GM19467 (cell line): ENCODE data around the gene OR51B4.
"Not testable (repeated sequence)": the region's sequence is repeated elsewhere in the genome, so short reads cannot be mapped to it uniquely, and the experiment has no call there.

Experiments
- ATAC-seq: cut with Tn5 transposase; IDR thresholded peaks from one replicate; pipeline ENCODE4 v1.9.1; 2021; ENCODE audit warnings: mild to moderate bottlenecking, moderate library complexity; ENCODE audit not compliant: unreplicated experiment

OR51B4 gene

DNA sequence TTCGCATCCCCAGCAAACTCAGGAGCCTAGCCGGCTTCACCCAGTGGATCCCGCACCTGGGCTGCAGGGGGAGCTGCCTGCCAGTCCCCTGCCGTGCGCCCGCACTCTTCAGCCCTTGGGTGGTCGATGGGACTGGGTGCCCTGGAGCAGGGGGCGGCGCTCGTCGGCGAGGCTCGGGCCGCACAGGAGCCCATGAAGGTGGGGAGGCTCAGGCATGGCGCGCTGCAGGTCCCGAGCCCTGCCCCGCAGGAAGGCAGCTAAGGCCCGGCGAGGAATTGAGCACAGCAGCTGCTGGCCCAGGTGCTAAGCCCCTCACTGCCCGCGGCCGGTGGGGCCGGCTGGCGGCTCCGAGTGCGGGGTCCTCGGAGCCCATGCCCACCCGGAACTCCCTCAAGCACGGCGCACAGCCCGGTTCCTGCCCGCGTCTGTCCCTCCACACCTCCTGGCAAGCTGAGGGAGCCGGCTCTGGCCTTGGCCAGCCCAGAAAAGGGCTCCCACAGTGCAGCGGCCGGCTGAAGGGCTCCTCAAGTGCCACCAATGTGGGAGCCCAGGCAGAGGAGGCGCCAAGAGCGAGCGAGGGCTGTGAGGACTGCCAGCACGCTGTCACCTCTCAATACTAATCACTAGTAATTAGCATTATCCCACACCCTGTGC, 7.3 kb downstream of the OR51B4 start:
- not testable (repeated sequence) for ATAC-seq

DNA sequence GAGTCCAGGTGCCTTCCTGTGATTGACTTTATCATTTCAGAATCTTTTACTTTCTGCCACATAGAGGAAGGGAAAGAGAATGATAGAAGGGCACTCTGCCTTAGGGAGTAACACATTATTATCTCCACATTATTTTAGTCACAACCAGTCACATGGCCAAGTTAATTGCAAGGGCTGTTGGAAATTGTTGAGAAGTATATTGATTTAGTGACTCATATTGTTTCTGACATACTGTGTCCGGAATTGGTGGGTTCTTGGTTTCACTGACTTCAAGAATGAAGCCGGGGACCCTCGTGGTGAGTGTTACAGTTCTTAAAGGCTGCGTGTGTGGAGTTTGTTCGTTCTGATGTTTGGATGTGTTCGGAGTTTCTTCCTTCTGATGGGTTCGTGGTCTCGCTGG, 8.7 kb downstream of the OR51B4 start:
- ATAC-seq: no peak

DNA sequence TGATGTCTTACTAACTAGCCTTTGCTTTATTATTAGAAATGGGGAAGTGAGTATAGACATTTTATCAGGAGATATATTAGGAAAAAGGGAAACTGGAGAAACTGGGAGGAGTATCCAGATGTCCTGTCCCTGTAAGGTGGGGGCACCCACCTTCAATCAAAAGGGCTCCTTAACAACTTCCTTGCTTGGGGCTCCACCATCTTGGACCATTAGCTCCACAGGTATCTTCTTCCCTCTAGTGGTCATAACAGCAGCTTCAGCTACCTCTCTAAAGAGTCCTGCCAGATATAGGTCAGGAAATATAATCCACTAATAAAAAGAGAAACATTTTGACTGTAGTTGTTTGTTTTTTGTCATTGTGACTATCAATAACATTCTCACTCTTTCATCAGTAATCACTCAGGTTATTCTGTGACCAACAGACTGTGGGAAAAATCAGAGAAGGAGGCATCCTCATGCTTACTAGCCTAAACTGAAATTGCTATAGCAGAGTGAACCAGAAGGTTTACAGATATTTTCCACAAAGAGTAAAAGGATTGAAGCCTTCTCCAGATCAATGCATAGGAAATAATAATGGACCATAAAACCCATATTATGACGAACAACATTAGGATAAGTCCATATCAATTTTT, 10.4 kb downstream of the OR51B4 start:
- peak; percentile 91 for ATAC-seq

DNA sequence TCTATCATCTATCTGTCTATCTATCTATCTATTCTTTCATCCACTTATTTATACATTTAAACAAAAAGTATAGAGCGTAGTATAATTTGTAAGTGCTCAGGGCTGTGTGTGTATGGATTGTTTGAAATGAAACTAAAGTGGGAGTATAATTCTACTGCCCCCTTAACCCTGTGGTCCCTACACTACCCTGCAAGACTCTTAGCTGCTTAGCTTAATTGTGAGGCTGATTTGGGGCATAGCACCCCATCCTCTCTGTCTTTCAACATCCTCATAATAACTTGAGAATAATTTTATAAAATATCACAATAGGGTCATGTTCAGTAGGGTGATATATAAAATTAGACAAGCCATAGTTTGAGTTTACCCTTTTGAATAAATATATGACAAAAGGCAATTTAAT, 11.6 kb downstream of the OR51B4 start:
- no peak for ATAC-seq

DNA sequence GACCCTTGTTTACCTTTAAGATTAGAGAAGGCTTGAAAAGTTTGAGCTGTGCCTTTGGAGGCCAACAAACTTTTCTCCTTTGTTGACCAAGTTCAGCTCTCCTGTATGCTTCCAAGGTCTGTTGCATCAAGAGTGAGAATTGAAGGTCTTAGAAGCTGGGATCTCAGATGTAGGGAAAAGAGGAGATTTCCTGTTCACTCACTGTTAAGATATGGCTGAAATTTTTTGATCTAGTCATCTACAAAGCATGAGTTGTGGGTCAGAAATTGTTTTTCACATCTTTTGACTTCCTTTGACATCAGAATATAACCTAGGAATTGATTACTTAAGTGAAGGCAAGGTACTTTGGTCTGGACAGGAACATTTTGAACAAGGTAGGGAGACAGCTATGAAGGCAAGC, 12.1 kb downstream of the OR51B4 start:
- ATAC-seq: no peak

DNA sequence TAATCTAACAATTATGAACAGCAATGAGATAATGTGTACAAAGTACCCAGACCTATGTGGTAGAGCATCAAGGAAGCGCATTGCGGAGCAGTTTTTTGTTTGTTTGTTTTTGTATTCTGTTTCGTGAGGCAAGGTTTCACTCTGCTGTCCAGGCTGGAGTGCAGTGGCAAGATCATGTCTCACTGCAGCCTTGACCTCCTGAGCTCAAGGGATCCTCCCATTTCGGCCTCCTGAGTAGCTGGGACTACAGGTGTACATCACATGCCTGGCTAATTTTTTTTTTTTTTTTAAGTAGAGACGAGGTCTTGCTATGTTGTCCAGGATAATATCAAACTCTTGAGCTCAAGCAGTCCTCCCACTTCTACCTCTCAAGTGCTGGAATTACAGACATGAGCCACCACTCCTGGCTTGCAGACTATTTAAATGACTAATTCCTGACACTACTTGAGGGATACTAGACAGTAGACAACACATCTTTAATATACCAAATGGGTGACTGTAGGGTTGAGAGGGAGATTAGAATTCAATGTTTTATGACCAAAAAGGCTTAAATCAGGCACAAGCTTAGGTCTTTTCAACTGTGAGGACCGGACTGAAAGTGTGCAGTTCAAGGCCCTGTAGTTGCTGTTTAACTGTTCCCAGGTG, 12.7 kb downstream of the OR51B4 start:
- ATAC-seq: no peak

DNA sequence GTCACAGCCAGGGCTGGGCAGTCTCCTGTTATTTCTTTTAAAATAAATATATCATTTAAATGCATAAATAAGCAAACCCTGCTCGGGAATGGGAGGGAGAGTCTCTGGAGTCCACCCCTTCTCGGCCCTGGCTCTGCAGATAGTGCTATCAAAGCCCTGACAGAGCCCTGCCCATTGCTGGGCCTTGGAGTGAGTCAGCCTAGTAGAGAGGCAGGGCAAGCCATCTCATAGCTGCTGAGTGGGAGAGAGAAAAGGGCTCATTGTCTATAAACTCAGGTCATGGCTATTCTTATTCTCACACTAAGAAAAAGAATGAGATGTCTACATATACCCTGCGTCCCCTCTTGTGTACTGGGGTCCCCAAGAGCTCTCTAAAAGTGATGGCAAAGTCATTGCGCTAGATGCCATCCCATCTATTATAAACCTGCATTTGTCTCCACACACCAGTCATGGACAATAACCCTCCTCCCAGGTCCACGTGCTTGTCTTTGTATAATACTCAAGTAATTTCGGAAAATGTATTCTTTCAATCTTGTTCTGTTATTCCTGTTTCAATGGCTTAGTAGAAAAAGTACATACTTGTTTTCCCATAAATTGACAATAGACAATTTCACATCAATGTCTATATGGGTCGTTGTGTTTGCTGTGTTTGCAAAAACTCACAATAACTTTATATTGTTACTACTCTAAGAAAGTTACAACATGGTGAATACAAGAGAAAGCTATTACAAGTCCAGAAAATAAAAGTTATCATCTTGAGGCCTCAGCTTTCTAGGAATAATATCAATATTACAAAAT, 13.4 kb downstream of the OR51B4 start:
- ATAC-seq: no peak

DNA sequence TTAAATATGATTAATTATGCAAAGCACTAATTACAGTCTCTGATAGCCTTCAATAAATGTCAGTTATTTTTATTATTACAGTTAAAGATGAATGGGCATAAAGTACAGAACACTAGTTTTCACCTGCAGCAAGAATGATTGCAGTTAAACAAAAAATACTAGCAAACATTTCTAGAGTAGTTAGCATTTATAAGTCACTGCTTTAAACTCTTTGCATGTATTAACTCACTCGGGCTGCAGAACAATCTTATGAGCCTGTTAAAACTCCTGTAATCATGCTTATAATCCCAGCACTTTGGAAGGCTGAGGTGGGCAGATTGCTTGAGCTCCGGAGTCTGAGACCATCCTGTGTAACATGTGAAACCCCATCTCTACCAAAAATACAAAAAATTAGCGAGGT, 14.8 kb downstream of the OR51B4 start:
- ATAC-seq: no peak

DNA sequence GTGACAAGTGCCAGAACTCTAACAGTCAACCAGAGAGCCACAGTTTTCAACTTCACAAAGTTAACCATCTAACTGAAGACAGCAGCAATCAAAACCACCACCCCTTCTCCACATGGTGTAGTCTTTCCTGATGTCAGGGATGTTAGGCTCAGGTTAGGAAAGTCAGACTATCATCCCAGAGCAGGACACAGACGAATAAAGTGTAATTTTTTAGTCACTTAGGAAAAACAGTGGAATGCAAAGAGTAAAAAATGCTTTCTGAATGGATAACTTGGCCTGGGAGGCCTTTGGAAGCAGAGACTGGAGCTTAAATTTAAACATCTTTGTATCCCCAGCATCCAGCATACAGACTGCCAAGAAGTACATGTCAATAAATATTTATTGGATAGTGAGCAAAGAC, 15.4 kb downstream of the OR51B4 start:
- ATAC-seq: no peak

DNA sequence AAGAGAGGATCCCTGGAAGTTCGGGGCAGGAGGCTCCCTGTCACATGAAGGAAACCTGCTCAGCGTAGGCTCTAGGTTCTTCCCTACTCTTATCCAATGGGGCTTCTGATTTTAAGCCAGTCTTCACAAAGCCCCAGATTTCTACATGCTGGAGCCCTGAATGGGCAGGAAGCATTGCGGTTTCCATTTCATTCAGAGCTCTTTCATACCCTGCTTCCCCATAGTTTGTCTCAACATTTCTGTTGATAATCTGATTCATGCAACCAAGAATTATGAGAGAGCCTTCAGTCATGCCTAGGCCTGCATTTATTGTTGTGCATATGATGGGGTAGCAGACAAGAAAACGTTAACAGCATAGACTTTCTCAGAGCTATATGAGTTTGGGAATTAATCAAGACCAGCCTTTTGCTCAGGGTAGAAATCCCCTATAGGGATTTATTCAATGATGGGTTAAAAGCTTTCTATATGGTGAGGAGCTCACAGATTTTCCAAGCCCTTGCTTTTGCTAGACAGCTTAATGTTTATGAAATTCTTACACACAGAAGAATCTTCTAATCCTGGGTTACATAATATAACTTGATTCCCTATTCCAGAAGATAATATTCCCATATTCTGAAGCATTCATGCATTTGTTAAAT, 15.9 kb downstream of the OR51B4 start:
- no peak for ATAC-seq

DNA sequence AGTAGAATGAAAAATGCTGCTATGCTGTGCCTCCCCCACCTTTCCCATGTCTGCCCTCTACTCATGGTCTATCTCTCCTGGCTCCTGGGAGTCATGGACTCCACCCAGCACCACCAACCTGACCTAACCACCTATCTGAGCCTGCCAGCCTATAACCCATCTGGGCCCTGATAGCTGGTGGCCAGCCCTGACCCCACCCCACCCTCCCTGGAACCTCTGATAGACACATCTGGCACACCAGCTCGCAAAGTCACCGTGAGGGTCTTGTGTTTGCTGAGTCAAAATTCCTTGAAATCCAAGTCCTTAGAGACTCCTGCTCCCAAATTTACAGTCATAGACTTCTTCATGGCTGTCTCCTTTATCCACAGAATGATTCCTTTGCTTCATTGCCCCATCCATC, 17.1 kb downstream of the OR51B4 start:
- ATAC-seq: no peak

DNA sequence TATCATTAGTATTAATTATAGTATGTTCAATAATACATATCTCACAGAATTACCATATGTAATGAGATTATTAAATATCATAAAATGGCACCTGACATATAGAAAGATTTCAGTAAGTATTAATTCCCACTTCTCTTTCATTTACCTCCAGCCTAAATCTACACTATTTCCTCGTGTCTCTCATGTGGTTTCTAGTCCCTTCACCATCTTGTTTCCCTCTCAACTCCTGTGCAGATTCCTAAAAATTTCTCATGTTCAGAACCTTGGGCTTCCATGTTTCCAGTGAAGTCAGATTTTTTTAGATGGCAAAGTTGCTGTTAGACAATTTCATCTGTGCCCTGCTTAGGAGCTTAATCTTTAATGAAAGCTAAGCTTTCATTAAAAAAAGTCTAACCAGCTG, 17.9 kb downstream of the OR51B4 start:
- ATAC-seq: no peak

DNA sequence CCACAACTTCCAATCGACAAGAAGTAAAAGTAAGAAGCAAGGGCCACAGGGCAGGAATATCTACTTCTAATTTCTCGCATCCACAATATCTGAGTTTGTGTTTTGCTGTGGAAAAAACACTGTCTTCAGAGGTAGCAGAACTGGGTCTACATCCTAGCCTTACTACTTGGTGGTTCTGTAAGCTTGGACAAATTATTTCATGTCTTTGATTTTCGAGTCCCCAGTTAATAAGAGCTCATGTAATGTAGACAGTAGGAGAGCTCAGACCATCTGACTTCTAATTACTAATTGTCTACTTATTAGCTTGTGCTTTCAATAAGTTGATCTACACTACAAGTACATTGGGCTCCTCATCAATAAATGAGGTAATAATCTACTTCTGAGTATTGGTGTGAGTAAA, 18.7 kb downstream of the OR51B4 start:
- no peak for ATAC-seq

DNA sequence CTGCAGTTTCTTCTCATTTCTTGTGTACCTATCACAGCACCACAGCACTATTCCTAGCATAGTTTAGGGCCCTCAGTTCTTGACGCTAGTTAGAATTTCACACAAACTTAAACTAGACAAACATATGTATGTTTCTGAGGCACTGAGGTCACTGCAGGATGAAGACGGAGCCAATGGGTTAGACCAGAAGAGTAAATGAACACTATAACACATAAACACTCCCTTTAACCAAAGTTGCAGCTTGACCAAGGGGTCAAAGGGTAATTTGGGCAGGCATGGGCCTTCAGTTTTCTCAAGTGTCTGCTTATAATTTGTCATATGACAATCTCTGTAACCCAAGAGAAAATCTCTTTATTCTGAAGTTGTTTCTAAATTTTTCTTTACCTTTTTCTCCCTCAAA, 19.1 kb downstream of the OR51B4 start:
- no peak for ATAC-seq

DNA sequence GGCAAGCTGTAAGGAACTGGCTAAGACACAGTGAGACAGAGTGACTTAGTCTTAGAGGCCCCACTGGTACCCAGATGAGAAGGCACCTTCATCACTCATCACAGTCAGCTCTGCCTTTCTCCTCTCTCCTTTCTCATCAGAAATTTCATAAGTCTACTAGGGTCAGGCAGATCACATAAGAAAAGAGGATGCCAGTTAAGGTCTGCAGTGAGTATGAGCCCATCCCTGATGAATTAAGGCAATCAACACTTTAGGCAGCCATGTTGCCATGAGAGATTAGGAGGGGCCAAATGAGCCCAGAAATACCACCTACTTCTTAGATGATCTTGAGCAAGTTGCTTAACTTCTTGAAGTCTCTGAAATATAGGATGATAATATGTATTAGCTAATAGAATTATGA, 20.1 kb downstream of the OR51B4 start:
- ATAC-seq: no peak

DNA sequence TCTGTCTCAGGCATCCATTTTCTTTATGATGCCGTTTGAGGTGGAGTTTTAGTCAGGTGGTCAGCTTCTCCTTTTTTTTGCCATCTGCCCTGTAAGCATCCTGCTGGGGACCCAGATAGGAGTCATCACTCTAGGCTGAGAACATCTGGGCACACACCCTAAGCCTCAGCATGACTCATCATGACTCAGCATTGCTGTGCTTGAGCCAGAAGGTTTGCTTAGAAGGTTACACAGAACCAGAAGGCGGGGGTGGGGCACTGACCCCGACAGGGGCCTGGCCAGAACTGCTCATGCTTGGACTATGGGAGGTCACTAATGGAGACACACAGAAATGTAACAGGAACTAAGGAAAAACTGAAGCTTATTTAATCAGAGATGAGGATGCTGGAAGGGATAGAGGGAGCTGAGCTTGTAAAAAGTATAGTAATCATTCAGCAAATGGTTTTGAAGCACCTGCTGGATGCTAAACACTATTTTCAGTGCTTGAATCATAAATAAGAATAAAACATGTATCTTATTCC, 21.1 kb downstream of the OR51B4 start:
- ATAC-seq: peak; percentile 93

DNA sequence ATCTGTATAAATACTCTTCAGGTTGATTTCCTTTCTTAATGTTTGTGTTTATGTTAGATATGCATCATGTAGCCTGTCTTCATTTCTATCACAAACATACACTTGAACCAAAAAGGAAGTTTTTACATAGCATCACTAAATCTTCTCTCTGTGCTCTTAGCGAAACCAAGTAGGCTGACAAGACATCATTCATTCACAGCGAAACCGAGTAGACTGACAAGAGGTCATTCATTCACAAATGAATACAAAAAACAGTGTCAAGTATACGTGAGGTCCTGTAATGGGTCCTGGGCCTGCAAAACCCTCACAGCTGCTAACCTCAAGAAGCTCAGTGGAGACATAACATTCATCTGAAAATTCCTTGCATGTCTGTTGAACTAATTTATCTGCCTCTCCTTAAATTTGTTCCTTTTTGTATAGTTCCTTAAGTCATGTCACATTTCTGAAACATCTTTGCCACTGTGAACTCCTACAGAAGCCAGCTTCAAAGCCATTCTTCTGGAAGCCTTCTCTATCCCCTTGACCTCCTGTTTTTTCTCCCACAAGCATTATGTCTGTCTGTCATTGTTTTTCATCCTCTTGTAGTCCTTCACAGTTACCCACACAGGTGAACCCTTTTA, 22.2 kb downstream of the OR51B4 start:
- no peak for ATAC-seq

DNA sequence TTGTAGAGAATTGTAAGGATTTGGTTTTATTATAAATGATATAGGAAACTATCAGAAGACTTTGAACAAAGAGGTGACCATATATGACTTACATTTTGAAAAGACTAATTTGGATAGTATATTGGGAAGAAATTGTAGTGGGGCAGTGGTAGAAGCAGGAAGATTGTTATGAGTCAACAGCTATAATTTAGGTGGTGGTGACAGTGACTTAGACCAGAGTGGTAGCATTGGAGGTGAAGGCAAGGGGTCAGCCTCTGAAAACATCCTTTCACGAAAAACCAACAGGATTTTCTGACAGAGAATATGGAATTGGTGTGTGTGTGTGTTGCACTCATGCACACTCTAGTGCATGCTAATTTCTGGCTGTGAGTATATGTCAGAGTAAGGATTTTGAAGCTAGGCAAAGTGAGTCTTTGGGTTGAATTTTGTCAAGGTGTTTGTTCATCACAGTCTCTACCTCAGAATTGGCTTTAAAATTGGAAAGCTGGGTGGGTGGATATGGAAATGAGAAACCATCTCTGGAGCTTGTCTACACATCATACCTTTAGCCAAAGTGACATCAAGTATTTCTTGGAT, 23.9 kb downstream of the OR51B4 start:
- ATAC-seq: no peak

DNA sequence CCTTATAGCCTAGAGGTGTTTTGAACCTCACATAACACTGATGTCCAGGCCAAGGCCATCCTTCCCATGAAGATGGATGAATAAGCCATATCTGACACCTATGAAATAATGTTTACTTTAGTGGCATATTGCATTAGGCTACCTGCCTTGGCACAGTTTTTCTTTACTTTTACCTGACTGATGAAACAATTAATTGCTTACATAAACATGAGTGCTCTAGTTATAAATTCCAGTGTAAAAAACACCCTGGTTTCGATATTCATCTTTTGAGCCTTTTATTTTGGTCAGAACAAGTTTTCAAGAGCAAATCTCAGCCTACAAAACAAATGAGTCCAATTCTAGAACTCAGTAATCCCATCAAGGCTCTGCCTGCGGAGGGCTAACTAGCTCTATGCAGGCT, 25.0 kb downstream of the OR51B4 start:
- no peak for ATAC-seq
